SH-SY5Y (cell line): ENCODE measurements around the gene C2CD4D.

Source experiments
- GATA2 ChIP-seq: IDR thresholded peaks from 2 replicates; pipeline ENCODE4 v1.6.1; 2011; ENCODE audit warnings: mild to moderate bottlenecking, low read depth, low read length
- GATA3 ChIP-seq: IDR thresholded peaks from 2 replicates; pipeline ENCODE4 v1.6.1; 2011; ENCODE audit warnings: low read depth, mild to moderate bottlenecking, low read length, moderate library complexity

DNA sequence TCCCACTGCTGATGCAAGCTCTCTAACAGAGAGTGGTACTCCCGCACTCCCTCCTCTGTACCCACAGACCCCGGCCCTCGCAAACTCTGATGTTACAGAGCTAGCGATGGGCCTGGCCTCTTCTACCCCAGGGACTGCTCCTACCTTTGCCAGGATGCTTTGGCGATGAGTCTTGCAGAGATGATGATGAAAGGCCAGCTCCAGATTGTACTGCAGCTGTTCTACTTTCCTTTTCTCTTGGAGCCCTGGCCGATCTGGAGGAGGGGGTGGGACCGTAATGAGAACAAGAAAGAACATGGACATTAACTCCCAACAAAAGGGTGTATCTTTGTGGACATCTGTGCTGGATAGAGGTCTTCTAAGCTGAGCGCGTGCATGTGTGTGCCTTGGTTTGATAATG is 28.4 kb downstream of the C2CD4D start:
- TF ChIP-seq GATA2: no peak
- no peak for TF ChIP-seq GATA3
